NCI-H1436 (cell line): Measurements from ENCODE around the gene FCRL1.

Experiments used
- DNase-seq: peaks from one replicate; lab custom pipeline; 2025; lab: John Stamatoyannopoulos, UW

The FCRL1 gene

GRCh38 chr1:157819896-157820295 is at the start of gene FCRL1:
TSS of gene FCRL1 (minus strand) at chr1:157820120. CDS start at chr1:157820037, 83 bp downstream.
- no peak for DNase-seq

DNA sequence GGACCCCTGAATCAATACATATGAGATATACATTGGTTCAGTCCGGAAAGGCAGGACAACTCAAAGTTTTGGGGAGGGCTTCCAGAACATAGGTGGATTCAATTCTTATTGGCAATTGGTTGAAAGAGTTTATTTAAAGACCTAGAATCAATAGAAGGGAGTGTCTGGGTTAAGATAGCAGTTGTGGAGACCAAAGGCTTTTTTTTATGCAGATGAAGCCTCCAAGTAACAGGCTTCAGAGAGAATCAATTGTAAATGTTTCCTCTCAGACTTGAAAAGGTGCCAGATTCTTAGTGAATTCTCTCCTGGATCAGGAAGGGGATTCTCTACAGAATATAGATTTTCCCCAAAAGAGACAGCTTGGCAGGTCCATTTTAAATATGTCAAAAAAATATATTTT is 48.7 kb upstream of the FCRL1 start:
- no peak for DNase-seq

DNA sequence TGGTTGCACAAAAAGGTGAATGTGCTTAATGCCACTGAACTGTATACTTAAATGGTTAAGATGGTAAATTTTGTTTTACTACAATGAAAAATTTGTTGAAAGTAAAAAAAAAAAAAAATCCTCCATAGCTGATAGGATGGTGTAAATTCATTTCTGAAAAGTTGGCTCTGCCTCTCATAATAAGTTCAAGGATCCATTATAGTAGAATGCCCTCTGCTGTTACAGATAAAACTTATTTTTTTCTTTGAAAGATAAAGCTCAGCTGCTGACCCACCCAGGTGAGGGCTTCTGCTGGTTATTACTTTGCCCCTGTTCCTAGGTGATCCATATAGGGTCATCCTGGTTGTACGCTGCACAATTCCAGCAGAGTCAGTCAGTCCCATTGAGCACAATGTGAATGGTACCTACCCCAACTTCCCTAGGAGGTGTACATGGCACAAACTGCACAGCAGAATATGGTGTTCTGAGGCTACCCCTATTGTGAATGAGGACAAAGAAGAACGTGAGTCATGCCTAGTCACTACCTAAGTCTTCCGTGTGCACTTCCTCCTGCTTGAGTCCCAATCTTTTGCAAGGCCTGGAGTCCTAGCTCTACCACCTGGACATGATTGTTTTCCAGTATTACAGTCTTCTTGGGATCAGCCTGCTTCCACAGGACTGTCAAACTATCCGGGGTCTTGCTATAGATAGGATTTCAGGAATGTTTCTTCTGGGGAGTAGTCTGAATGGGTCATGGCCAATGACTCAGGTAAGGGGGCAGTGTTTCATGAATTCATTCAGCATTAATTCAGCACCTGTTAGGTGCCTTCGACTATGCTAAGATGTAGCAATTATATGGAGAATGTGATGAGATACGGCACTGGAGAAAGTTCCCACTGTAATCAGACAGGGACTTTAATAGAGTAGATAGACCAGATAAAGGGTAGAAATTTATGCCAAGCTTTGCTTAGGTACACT is 42.5 kb upstream of the FCRL1 start:
- no peak for DNase-seq

DNA sequence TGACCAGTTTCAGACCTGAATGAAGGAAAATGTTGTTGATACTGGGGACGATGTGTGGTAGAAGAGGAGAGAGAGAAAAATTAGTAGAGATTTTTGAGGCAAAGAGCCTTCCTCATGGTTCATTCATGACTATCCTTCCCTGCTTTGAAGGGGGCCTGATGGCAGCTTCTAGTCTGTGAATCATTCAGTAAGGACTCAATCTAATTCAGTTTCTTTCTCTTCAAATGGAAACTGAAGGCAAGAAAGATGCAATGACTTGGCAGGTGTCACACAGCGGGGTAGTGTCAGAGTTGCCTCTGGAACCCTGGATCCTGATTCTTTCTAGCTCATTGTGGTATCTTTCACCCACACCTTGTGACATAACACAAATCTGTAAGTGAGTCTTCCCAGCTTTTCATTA is 36.6 kb upstream of the FCRL1 start:
- DNase-seq, result no peak

DNA sequence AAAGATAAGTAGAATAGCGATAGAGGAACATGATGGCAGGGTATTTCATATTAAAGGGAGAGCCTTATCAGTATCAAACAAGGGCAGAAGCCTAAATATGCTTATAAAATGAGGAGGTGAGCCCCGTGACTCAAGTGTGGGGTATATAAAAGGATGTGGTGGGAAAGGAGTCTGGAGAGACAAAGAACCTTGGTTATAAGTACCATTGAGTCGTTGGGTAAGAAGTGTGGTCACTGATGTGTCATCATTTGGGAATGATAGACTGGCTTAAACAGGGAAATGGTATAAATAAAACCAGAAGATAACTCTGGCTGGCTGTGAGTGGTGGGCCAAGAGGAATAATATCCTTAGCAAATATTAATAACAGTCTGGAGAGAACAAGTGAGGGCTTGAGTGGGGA is 32.6 kb upstream of the FCRL1 start:
- DNase-seq, result no peak

DNA sequence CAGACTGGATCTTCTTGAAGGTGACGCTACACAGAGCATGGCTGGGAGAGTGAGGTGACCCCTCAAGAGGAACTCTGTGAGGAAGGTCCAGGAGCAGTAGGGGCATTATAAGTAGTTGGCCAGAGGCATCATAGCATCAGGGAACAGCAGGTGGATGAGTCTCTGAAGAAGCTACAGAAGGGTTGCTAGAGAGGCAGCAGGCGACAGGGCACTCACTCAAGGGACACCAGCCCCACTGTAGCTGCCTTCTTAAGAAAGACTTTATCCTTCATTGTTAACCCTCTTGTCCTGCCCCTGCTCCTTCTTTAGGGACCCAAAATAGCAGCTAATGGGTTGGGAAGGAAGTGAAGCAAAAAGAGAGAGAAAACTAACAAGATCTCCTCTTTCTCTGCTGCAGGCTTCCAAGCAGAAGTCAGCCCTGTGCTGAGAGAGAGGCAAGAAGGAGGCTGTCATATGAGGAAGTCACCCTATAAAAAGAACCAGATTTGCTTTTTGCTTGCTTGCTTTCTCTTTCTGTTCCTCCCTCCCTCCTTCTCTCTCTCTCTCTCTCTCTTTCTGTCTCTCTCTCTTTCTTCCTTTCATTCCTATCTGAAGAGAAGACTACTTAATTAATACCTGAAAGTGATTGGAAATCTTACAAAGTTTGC is 29.4 kb upstream of the FCRL1 start:
- no peak for DNase-seq

DNA sequence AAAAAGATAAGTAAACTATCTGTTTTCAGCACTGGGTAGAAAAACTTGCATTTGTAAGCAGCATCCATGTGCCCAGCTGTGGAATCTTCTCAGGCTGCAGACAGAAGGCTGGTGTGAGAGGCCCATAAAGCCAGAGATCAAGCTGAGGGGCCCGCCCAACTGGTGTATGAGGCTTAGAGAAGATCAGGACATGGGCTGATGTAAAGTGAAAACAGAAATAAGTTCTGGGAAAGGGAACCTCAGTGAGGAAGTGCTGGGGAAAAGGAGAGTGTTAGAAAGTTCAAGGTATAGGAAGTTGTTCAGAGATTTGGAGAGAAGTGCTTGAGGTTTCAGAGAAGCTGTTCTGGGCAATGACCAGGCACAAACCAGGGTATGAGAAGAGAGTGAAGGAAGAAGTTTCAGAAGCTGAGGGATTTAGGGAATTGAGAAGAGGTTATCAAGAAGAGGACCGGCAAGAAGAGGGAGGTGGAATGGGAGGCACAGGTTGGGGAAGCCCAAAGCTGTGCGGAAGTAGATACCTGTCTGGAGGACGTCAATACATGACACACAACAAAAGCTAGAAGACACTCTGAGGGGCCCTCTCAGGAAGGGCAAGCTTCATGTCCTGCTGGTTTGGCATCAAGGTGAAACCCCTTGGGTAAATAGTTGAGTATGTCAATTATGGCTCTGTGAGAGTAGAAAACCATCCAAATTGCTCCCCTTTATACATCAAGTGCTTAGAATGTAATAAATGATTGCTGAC is 24.3 kb upstream of the FCRL1 start:
- no peak for DNase-seq

DNA sequence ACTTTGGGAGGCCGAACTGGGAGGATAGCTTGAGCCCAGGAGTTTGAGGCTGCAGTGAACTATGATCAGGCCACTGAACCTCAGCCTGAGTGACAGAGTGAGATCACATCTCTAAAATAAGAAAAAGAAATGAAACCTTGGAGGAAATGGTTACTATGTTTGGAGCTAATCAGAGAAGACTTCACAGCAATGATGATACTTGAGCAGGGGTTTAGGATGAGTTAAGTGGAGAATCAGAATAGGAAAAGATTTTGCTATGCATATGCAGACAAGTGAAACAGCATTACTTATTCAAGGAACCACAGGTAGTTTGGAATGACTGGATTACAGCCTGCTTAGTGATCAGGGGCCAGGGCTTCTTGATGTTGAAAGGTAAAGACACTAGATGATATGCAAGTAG is 23.0 kb upstream of the FCRL1 start:
- no peak for DNase-seq

DNA sequence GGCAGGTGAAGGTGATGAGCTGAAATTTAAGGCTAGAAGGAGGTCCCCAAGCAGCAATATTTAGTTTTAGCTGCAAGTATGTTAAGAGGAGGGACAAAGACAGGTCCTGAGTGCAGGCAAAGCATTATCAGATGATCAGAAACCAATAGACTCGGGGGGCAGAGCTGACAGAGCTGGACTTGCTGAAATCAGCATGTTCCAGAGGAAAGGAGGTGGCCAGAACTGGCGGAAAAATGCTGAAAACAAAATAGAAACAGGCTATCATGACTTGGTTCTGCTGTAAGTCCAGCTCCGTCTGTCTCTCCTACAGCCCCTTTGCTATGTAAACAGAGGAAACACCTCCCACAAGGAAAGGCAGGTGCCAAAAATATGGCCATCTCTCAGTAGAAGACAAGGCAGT is 21.8 kb upstream of the FCRL1 start, which contains the start of gene CD5L:
TSS of gene CD5L (minus strand) at position 101 of the 400 bp plus-strand sequence. CDS start 107 bp downstream, outside the sequence.
- DNase-seq, result no peak

DNA sequence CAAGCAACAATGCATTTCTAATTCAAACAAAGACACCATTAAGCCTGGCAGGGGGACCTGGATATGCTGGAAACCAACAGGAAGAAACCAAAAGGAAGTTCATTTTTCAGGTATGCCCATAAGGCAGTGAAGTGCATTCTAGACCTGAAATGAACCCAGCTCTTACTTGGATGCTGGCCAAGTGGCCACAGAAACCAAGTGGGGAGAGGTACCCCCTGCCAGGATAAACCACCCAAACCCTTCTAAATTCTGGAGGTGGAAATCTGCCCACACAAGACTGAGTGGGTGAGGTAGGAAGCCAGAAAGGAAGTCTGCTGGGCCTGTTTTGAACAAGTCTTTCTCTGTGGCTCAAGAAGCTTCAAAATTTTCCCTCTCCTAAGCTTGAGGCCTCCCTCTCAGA is 19.0 kb upstream of the FCRL1 start:
- DNase-seq, result no peak

DNA sequence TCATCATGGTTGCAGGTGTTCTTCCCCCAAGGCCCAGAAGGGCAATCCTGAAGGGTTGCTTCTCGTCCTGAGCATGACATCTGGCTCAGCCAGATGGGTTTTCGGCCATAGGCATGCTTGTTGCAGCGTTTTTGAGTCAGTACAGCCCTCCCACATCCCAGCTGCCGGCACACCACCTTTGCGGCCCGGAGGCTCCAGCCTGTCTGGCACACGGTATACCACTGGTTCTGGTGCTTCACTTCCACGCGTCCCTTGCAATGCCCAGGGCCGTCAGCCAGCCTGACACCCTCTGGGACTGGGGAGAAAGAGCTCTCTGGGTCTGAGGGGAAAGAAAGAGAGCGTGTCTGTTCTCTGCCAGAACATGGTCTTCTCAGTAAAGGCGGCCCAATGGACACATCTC is 14.5 kb upstream of the FCRL1 start:
- DNase-seq, result no peak

DNA sequence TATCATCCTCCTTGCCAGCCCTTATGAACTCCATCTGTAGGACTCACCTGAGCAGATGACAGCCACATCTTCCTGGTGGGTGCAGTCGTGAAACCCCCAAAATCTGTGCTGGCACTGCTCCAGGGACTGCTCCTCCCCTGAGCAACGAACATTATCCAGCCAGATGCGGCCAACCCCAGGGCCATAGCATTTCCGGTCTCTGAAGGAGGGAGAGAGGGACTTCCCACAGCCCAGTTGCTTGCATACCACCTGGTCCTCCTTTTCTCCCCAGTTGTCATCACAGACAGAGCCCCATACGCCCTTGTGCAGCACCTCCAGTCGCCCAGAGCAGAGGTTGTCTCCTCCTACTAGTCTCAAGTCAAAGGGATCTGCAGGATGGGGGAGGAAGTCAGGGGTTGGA is 13.2 kb upstream of the FCRL1 start:
- no peak for DNase-seq

- no peak for DNase-seq
Measured at GRCh38 chr1:157831968-157832626, 12.2 kb upstream of the FCRL1 start.

DNA sequence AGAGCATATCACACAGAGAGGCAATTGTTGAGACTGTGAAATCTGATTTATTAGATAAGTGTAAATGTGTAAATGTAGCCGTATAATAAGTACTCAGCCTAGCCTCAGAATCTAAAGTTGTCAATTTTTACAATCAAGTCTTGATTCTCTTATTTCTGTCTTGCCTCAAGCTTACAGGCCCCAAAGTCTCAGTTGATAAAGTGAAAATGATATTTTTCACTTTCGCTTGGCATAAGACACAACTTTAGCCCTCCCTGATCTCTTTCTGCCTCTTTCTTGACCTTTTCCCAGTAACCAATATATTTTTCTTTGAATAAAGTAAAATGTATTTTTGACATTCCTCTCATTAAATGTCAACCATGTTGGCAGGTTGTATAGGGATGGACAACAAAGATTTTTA is 11.0 kb upstream of the FCRL1 start:
- no peak for DNase-seq

DNA sequence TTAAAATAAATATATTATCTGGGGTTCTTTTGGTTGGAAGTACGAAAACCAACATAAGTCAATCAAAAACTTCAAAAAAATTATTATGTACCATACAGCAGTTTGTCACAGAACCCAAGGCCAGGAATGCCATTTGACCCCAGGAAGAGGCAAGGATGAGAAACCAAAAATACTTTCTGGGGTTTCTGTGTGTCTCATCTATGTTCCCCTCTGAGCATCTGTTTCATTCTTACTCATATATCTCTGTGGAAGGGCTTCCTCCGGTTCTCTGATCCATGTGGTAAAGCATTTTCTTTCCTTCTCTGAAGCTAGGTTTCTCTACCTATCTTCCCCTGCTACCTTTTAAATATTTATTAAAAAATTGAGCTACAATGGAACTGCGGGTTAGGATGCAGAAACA is 9.8 kb upstream of the FCRL1 start:
- no peak for DNase-seq

- no peak for DNase-seq
Measured at GRCh38 chr1:157829210-157829609, 9.3 kb upstream of the FCRL1 start.

- no peak for DNase-seq
Measured at GRCh38 chr1:157820299-157820698, 379 bp upstream of the FCRL1 start.

DNA sequence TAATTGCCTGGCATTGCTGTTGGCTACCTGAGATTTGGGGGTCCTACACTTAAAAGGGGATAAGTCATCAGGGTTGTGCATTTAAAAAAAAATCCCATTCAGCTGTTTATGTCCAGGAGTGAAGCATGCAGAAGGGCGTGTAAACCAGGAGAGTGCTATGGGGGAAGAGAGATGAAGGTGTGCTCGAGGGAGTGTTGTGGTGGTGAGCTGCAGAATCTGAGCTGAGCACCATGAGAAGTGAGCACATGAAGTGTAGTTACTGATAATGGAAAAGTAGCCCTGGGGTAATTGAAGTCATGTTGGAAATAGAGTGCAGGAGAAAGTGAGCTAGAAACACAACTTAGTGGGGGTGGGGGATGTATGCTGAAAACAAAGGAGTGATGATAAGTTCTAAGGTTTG is 705 bp downstream of the FCRL1 start:
- DNase-seq, result no peak

GRCh38 chr1:157813269-157813668 is 6.7 kb downstream of the FCRL1 start:
- no peak for DNase-seq

DNA sequence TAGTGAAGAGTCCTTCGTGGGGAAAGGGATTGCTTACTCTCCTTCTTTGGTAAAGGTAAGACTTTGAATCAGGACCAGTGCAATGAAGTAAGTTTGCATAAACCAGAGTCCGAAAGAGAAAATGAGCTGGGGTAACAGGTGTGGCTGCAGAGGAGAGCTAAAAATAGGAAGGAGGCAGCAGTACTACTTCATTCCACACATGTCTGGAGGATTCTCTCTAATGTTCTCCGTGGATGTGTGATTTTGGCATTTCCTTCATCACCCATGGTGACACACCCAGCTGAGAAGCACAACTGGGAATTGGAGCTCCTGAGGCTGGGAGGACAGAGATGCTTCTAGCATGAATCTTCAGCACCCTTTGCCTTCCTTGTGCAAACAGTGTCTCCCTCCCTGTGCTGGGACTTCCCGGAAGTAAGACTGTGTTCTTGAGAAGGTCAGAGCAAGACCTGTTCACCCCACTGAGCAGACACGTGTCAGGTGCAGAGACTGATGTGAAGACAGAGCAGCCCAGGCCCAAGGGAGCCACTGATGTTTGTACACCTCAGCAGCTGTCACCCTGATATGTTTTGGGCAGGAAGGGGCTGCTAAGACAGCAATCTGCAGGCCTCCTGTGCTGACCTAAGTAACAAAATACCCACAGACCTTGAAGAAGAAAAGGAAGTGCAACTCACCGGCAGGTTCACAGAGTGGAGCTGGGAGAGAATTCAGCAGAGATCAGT is 13.3 kb downstream of the FCRL1 start:
- no peak for DNase-seq

- no peak for DNase-seq
Measured at GRCh38 chr1:157803851-157804250, 16.1 kb downstream of the FCRL1 start.
